GM23338 (cell line): ENCODE results near the gene NTRK3.

Source experiments
- CREB1 ChIP-seq: fragments of 250-450 bp; sonication (Bioruptor Pico); IDR thresholded peaks from 2 replicates; pipeline ENCODE4 v1.5.0; 2020; ENCODE audit warnings: low read depth, mild to moderate bottlenecking, moderate library complexity
- CTCF ChIP-seq, 2 experiments: fragments of 200-600 bp in 1 of 2; sonication (generic) in 1 of 2; conservative IDR thresholded peaks; 2 replicates each; pipeline versions ENCODE4 v1.5.1 to v1.6.1; 2016 to 2017; ENCODE audit warnings: antibody characterized with exemption in 2 of 2, low read depth in 2 of 2, mild to moderate bottlenecking in 2 of 2, moderate library complexity in 1 of 2
- ETS1 ChIP-seq: IDR thresholded peaks from 2 replicates; pipeline ENCODE4 v1.6.1; 2016; ENCODE audit warnings: antibody characterized with exemption
- EZH2 ChIP-seq: fragments of 200-600 bp; sonication (generic); IDR thresholded peaks from one replicate; pipeline ENCODE4 v1.8.0; 2017; ENCODE audit warnings: antibody characterized with exemption, mild to moderate bottlenecking, low read depth; ENCODE audit not compliant: unreplicated experiment
- EZH2phosphoT487 ChIP-seq: fragments of 200-600 bp; sonication (generic); IDR thresholded peaks from one replicate; pipeline ENCODE4 v1.8.1; 2018; ENCODE audit warnings: antibody characterized with exemption; ENCODE audit not compliant: unreplicated experiment
- JUNB ChIP-seq: IDR thresholded peaks from one replicate; pipeline ENCODE4 v1.6.1; 2016; ENCODE audit warnings: antibody characterized with exemption; ENCODE audit not compliant: unreplicated experiment
- NANOG ChIP-seq: IDR thresholded peaks from 2 replicates; pipeline ENCODE4 v1.6.1; 2016; ENCODE audit warnings: antibody characterized with exemption, borderline replicate concordance
- POLR2AphosphoS5 ChIP-seq: IDR thresholded peaks from 2 replicates; pipeline ENCODE4 v1.6.1; 2016; ENCODE audit warnings: antibody characterized with exemption, low read depth
- REST ChIP-seq: IDR thresholded peaks from one replicate; pipeline ENCODE4 v1.6.1; 2018; ENCODE audit warnings: antibody characterized with exemption; ENCODE audit not compliant: unreplicated experiment
- STAT1 ChIP-seq: IDR thresholded peaks from one replicate; pipeline ENCODE4 v1.6.1; 2016; ENCODE audit warnings: antibody characterized with exemption; ENCODE audit not compliant: unreplicated experiment
- ZNF331 ChIP-seq: fragments of 250-450 bp; sonication (Bioruptor Pico); IDR thresholded peaks from 2 replicates; pipeline ENCODE4 v1.5.0; 2020; ENCODE audit warnings: low read depth, mild to moderate bottlenecking, moderate library complexity
- ZNF462 ChIP-seq: fragments of 250-450 bp; sonication (Bioruptor Pico); IDR thresholded peaks from 2 replicates; pipeline ENCODE4 v1.5.0; 2020; ENCODE audit warnings: mild to moderate bottlenecking, moderate library complexity

GRCh38 chr15:88179562-88179961 is 77.0 kb downstream of the NTRK3 start:
- no peak for TF ChIP-seq CREB1 (CRISPR knock-in tag)
- TF ChIP-seq CTCF (conservative IDR thresholded peaks at IDR 0.05; ENCODE audit: low read depth in 2 of 2): no peak
- TF ChIP-seq EZH2: no peak
- no peak for TF ChIP-seq REST
- no peak for TF ChIP-seq POLR2AphosphoS5
- TF ChIP-seq EZH2phosphoT487: no peak
- TF ChIP-seq ZNF331 (CRISPR knock-in tag): no peak
- TF ChIP-seq JUNB: no peak
- TF ChIP-seq STAT1: no peak
- no peak for TF ChIP-seq NANOG
- no peak for TF ChIP-seq ETS1
- no peak for TF ChIP-seq ZNF462 (CRISPR knock-in tag)
